ENCODE results near the gene FMNL2.

DNA sequence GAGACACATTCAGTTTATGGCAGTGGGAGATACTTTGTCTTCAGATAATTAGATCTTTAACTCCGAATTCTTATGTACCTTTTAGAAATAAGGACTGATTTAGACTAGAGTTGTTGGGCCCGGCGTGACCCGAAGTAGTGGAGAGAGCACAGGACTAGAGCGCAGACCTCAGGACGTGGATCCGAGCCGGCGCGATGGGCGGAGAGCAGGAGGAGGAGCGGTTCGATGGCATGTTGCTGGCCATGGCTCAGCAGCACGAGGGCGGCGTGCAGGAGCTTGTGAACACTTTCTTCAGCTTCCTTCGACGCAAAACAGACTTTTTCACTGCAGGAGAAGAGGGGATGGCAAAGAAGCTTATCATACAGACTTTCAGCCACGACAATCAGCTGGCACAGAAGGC is 54.5 kb downstream of the FMNL2 start:
- TF ChIP-seq EZH2 (IDR thresholded peaks at IDR 0.05; ENCODE audit: insufficient read depth, poor library complexity, severe bottlenecking), result no peak
- TF ChIP-seq EZH2phosphoT487 (IDR thresholded peaks at IDR 0.05; ENCODE audit: insufficient read depth, low read depth), result no peak
